K562 (cell line): Measurements from ENCODE around the gene IFFO2. TPM values are rescaled to one million over a fixed set of nuclear protein-coding genes. Genes with fewer than 3 reads are reported as not detected.
A peak's percentile ranks its signal among the peaks of the same experiment; 100 is the strongest.

Experiments
- ATAC-seq: fragments of 200-7000 bp; cut with Tn5 transposase; 3 replicates; pipeline ENCODE4 v1.9.1; 2020; ENCODE audit warnings: moderate library complexity
- BruUV-seq: library from RNA; stranded (reverse); fragments of 400-500 nt; replicated peaks from 2 replicates; lab custom pipeline; 2021; lab: Mats Ljungman, UMichigan
- CTCF ChIA-PET: fragments of 300-600 bp; formaldehyde crosslinking; extraction: SDS; loops from one replicate; lab custom pipeline; 2021; ENCODE audit warnings: low intra/inter-chr PET ratio; lab: Yijun Ruan, JAX
- POLR2A ChIA-PET: fragments of 300-600, 350-650 bp; sonication (Branson Sonifier 250); formaldehyde crosslinking; extraction: SDS; loops from one replicate; lab custom pipeline; 2021; ENCODE audit warnings: antibody characterized with exemption, inconsistent platforms; lab: Yijun Ruan, JAX
- DNase-seq, 4 experiments: peaks; one replicate each; pipeline versions ENCODE4 v3.0.0 to v3.0.0-alpha.2; 2011 to 2018; ENCODE audit warnings: low spot score in 3 of 4, mixed read lengths in 3 of 4; ENCODE audit errors: extremely low read depth in 1 of 4
- FAIRE-seq: peaks from 2 replicates; lab custom pipeline; 2011; peaks lifted over from hg19 to GRCh38; lab: Jason Lieb, UNC
- H2AFZ ChIP-seq: 2 replicates; pipeline ENCODE4 v1.6.0; 2011; ENCODE audit warnings: low read depth, low read length, control low read depth, inconsistent platforms
- H3K27ac ChIP-seq: fragments of 200-600 bp; 3 replicates; pipeline ENCODE4 v1.8.0; 2011; ENCODE audit warnings: low read depth, mild to moderate bottlenecking, control low read depth, inconsistent platforms, low read length, moderate library complexity, mixed read lengths; ENCODE audit errors: extremely low read depth
- H3K27me3 ChIP-seq, 2 experiments: fragments of 300-600 bp in 1 of 2; 2 replicates in 1 of 2; 3 replicates in 1 of 2; pipeline versions ENCODE4 v1.6.0 to v1.8.0; 2011; ENCODE audit warnings: inconsistent platforms in 2 of 2, low read length in 2 of 2, mild to moderate bottlenecking in 1 of 2, mixed read lengths in 1 of 2, moderate library complexity in 1 of 2; ENCODE audit not compliant: control insufficient read depth in 2 of 2, insufficient read depth in 2 of 2
- H3K36me3 ChIP-seq: fragments of 300-600 bp; 3 replicates; pipeline ENCODE4 v1.8.0; 2011; ENCODE audit warnings: mild to moderate bottlenecking, low read length, inconsistent platforms; ENCODE audit not compliant: control insufficient read depth, insufficient read depth
- H3K4me1 ChIP-seq, 2 experiments: fragments of 200-600 bp in 1 of 2; replicated peaks in 1 of 2; 2 replicates in 1 of 2; 3 replicates in 1 of 2; pipeline versions ENCODE4 v1.5.1 to v1.8.0; 2011; ENCODE audit warnings: inconsistent platforms in 2 of 2, low read length in 2 of 2, mild to moderate bottlenecking in 1 of 2, mixed read lengths in 1 of 2, moderate library complexity in 1 of 2; ENCODE audit not compliant: control insufficient read depth in 2 of 2, insufficient read depth in 2 of 2
- H3K4me2 ChIP-seq: 2 replicates; pipeline ENCODE4 v1.6.1; 2011; ENCODE audit warnings: low read length, control low read depth, inconsistent platforms, mixed read lengths; ENCODE audit not compliant: insufficient read depth
- H3K4me3 ChIP-seq: fragments of 200-600 bp; sonication (generic), shearing (Covaris generic); 2 replicates; pipeline ENCODE4 v1.5.1; 2016; ENCODE audit warnings: control low read depth, inconsistent platforms
- H3K79me2 ChIP-seq: fragments of 200-600 bp; 3 replicates; pipeline ENCODE4 v1.8.0; 2011; ENCODE audit warnings: low read length, inconsistent platforms; ENCODE audit not compliant: control insufficient read depth, insufficient read depth
- H3K9ac ChIP-seq, 2 experiments: 2 replicates each; pipeline versions ENCODE4 v1.6.0 to v1.6.1; 2011; ENCODE audit warnings: low read depth in 2 of 2, low read length in 2 of 2, control low read depth in 1 of 2, inconsistent platforms in 1 of 2, mild to moderate bottlenecking in 1 of 2, mixed read lengths in 1 of 2; ENCODE audit not compliant: insufficient read depth in 1 of 2
- H3K9me1 ChIP-seq: one replicate; pipeline ENCODE4 v1.6.0; 2011; ENCODE audit warnings: inconsistent platforms, mild to moderate bottlenecking, low read length, moderate library complexity; ENCODE audit not compliant: control insufficient read depth, insufficient read depth
- H3K9me3 ChIP-seq: replicated peaks from 2 replicates; pipeline ENCODE4 v1.5.1; 2011; ENCODE audit warnings: low read depth, low read length, inconsistent platforms; ENCODE audit not compliant: control insufficient read depth, insufficient read depth
- H4K20me1 ChIP-seq: replicated peaks from 2 replicates; pipeline ENCODE4 v1.6.1; 2011; ENCODE audit warnings: low read length, inconsistent platforms, mixed read lengths; ENCODE audit not compliant: control insufficient read depth, insufficient read depth
- CBX1 ChIP-seq: sonication (generic); IDR thresholded peaks from 2 replicates; pipeline ENCODE4 v1.6.1; 2016; ENCODE audit warnings: antibody characterized with exemption, low read depth, mild to moderate bottlenecking
- CHD1 ChIP-seq: fragments of 200-600 bp; sonication (generic); IDR thresholded peaks from one replicate; pipeline ENCODE4 v1.6.1; 2012; ENCODE audit warnings: mild to moderate bottlenecking, moderate library complexity, low read length, inconsistent platforms
- E2F4 ChIP-seq: sonication (generic); formaldehyde crosslinking; IDR thresholded peaks from 2 replicates; pipeline ENCODE4 v1.8.0; 2022; ENCODE audit warnings: mild to moderate bottlenecking, low read depth, missing genetic modification reagents
- ESRRB ChIP-seq: fragments of 250-450 bp; sonication (Bioruptor Pico); IDR thresholded peaks from 2 replicates; pipeline ENCODE4 v1.5.0; 2020; ENCODE audit warnings: mild to moderate bottlenecking, moderate library complexity, borderline replicate concordance
- GABPB1 ChIP-seq: sonication (generic); formaldehyde crosslinking; IDR thresholded peaks from 2 replicates; pipeline ENCODE4 v1.8.0; 2022; ENCODE audit warnings: mild to moderate bottlenecking, missing genetic modification reagents
- KLF10 ChIP-seq: fragments of 250-450 bp; sonication (Bioruptor Pico); IDR thresholded peaks from 2 replicates; pipeline ENCODE4 v1.6.1; 2021; ENCODE audit warnings: matching md5 sums
- NFRKB ChIP-seq: fragments of 450-650 bp; IDR thresholded peaks from 2 replicates; pipeline ENCODE4 v1.6.1; 2016; ENCODE audit warnings: low read depth
- PYGO2 ChIP-seq: fragments of 450-650 bp; IDR thresholded peaks from 2 replicates; pipeline ENCODE4 v1.6.1; 2016; ENCODE audit warnings: mild to moderate bottlenecking, missing genetic modification characterization, moderate library complexity, missing compliant biosample characterization
- RERE ChIP-seq: sonication (generic); formaldehyde crosslinking; IDR thresholded peaks from 2 replicates; pipeline ENCODE4 v1.8.0; 2023; ENCODE audit warnings: missing genetic modification reagents, mild to moderate bottlenecking, borderline replicate concordance
- ZBTB8A ChIP-seq: fragments of 450-650 bp; IDR thresholded peaks from 2 replicates; pipeline ENCODE4 v1.6.1; 2018; ENCODE audit warnings: mild to moderate bottlenecking, moderate library complexity; ENCODE audit not compliant: partially characterized antibody
- WGBS: fragments of 100-300 bp; shearing (Covaris generic); methylation state at CpG from one replicate; pipeline ENCODE4 v1.1.6; 2016; ENCODE audit warnings: low coverage, mixed read lengths; ENCODE audit not compliant: insufficient coverage; ENCODE audit errors: missing lambda C conversion rate; 5-methylcytosine and 5-hydroxymethylcytosine counted together
- in situ Hi-C: fragments of 300-500 bp; cut with MboI; formaldehyde crosslinking; loops from 4 replicates; pipeline ENCODE4 v1.15.0; 2018; ENCODE audit warnings: inconsistent platforms, mixed read lengths
- intact Hi-C: fragments of 100-400 bp; cut with micrococcal nuclease; formaldehyde crosslinking; loops from 2 replicates; pipeline ENCODE4 v1.14.2; 2022
- polyA plus RNA-seq, 8 experiments: library from polyadenylated mRNA; depleted of rRNA in 4 of 8; stranded (reverse) in 5 of 8; unstranded in 3 of 8; fragments of >200 nt; fragmentation: Nextera tagmentation in 2 of 8; fragmentation: Illumina TruSeq in 1 of 8; extraction: Ambion mirVana in 2 of 8; extraction: Trizol in 1 of 8; gene quantifications; 2 replicates each; pipeline versions ENCODE4 v1.2.1 to v1.2.3, GENCODE V29; 2011 to 2014; ENCODE audit warnings: inconsistent platforms in 1 of 8, missing spikeins in 1 of 8
- total RNA-seq, 7 experiments: library from RNA; depleted of rRNA in 6 of 7; stranded (reverse); fragments of >200 nt in 6 of 7; fragmentation: Illumina TruSeq in 2 of 7; extraction: Trizol in 2 of 7; gene quantifications; 2 replicates each; pipeline versions ENCODE4 v1.2.1 to v1.2.3, GENCODE V29; 2011 to 2021; ENCODE audit warnings: low replicate concordance in 1 of 7

IFFO2 gene
- total and polyA plus RNA-seq, 9 of the 15 experiments (the other 6 are each of a cell fraction or from before 2014, with no cell fraction given): 0.15 to 1.0 (median 0.44) TPM; not detected in 2

GRCh38 chr1:18907917-18908845 lies 48.3 kb downstream of the IFFO2 start:
- H3K9me3 ChIP-seq: no peaks in the 10 kb centered on the region
- 23% methylated on average over 22 of the region's 22 CpGs for WGBS
- peak; percentile 60 for ATAC-seq
- 0 out of 2 replicates have a peak, but pooled peaks have one; percentile 12 for TF ChIP-seq NFRKB
- no peak; the same call in 1 of the 2 replicates for TF ChIP-seq GABPB1
- no peak for TF ChIP-seq CHD1
- TF ChIP-seq RERE (CRISPR knock-in tag): 0 out of 2 replicates have a peak, but pooled peaks have one; percentile 34
- TF ChIP-seq E2F4: no peak
- peak; percentile 53; the same call in 1 of the 2 replicates for TF ChIP-seq ESRRB
- TF ChIP-seq PYGO2: no peak
- no peak for TF ChIP-seq CBX1
- no peak for TF ChIP-seq ZBTB8A
- no peak for TF ChIP-seq KLF10

More at GRCh38 chr1:18907917-18908845, 48.3 kb downstream of the IFFO2 start:
- peak overlapping the region; percentile 81 for H3K27ac ChIP-seq
- H4K20me1 ChIP-seq: peaks cover under 1% of the 10 kb centered on the region; the same call in 1 of the 2 replicates
- H2AFZ ChIP-seq: peak overlapping the region; percentile 95
- peak overlapping the region; percentile 14 for H3K4me3 ChIP-seq
- H3K27me3 ChIP-seq: no peaks in the 10 kb centered on the region
- intact Hi-C loops: loop anchor here (5.0 to 10.0 kb wide), 3 partner anchors 174 to 747 kb away; no protein-coding TSS in a partner anchor
- ChIA-PET CTCF (interaction anchor here (1.4 to 1.5 kb wide), 2 partner anchors 33 to 333 kb away, joined by 4 to 5 read pairs; no protein-coding TSS in a partner anchor), POLR2A (interaction anchor here (0.5 to 2.4 kb wide), 14 partner anchors 8 to 326 kb away, joined by 3 to 9 read pairs (median 3); no protein-coding TSS in a partner anchor)
- in situ Hi-C loops: loop anchor here (10.0 kb wide), 1 partner anchor 317 kb away; no protein-coding TSS in a partner anchor
- H3K4me2 ChIP-seq: peak overlapping the region; percentile 79
- no peaks in the 10 kb centered on the region for H3K9me1 ChIP-seq
- peak overlapping the region; percentile 69 to 79 for H3K9ac ChIP-seq
- H3K36me3 ChIP-seq: no peaks in the 10 kb centered on the region
- H3K79me2 ChIP-seq: peaks cover 15% of the 10 kb centered on the region; the same call in 2 of the 3 replicates
- peaks cover 47 to 49% of the 10 kb centered on the region in 2 experiments for H3K4me1 ChIP-seq
- DNase-seq (peak; percentile 62 to 75 (median 67)), FAIRE-seq (peak; percentile 29)
- BruUV-seq: no TSS peak
